HG03135 (cell line): Measurements from ENCODE around the gene LAD1.
A peak's percentile ranks its signal among the peaks of the same experiment; 100 is the strongest.

Experiments used
- ATAC-seq: cut with Tn5 transposase; IDR thresholded peaks from one replicate; pipeline ENCODE4 v1.9.1; 2021; ENCODE audit warnings: mild to moderate bottlenecking, moderate library complexity; ENCODE audit not compliant: unreplicated experiment

The LAD1 gene, protein sequence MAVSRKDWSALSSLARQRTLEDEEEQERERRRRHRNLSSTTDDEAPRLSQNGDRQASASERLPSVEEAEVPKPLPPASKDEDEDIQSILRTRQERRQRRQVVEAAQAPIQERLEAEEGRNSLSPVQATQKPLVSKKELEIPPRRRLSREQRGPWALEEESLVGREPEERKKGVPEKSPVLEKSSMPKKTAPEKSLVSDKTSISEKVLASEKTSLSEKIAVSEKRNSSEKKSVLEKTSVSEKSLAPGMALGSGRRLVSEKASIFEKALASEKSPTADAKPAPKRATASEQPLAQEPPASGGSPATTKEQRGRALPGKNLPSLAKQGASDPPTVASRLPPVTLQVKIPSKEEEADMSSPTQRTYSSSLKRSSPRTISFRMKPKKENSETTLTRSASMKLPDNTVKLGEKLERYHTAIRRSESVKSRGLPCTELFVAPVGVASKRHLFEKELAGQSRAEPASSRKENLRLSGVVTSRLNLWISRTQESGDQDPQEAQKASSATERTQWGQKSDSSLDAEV

DNA sequence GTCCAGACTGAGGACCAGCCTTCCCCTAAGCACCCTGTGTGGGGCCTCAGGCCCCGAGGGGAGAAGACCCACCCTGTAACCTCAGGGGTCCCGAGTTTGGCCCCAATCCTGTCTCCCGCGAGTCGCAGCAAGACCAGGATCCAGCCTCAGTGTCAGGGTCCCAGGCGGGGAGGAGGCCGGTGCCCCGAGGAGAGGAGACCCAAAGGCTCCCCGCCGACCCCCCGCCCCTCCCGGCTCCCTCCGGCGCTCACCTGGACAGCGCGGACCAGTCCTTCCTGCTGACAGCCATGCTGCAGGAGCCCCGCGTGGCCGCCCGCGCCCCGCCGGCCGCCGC lies at the start of gene LAD1:
Gene LAD1, minus strand, starts transcription at position 307 of the 334 bp plus-strand sequence. Its CDS starts 18 bp downstream, at position 289.
- ATAC-seq: no peak

DNA sequence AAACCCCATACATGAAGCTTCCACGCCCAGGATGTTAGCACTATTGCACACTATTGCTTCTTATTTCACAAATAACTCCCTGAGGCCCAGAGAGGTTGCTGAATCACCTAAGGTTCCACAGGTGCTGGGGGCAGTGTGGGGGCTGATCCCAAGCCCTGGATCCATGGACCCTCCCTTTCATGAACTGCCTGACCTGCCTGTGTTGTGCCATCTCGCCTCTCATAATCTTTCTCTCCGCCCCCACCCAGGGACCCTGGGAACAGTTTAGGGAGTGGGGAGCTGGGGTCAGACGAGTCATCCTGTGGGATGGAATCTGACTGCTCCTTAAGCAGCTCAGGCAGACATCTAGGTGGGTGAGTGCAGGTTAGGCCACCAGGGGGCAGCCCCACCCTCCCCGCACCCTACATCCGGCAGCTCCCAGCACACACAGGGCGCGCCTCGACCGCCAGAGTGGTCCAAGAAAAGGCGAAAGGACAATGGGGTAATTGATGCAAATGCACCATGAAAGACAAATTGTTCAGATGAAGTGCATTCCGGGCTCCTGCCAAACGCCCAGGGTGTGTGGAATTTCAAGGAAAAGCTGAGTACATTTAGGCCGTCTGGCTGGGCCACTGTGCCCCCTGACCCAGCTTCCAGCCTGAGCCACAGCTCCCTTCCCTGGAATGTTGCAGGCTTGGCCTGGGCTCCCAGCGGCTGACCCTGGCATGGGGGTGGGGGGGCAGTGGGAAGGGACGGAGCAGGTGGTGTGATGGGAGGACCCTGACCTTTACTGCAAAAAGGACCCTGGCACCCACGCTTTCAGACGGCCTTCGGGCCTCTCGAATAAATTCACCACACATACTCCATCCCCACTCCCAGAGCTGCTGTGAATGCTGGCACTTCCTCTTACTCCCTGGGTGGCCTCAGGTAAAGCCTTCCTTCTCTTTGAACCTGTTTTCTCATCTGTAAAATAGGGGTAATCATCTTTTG lies 49.1 kb upstream of the LAD1 start:
- ATAC-seq: peak; percentile 70

DNA sequence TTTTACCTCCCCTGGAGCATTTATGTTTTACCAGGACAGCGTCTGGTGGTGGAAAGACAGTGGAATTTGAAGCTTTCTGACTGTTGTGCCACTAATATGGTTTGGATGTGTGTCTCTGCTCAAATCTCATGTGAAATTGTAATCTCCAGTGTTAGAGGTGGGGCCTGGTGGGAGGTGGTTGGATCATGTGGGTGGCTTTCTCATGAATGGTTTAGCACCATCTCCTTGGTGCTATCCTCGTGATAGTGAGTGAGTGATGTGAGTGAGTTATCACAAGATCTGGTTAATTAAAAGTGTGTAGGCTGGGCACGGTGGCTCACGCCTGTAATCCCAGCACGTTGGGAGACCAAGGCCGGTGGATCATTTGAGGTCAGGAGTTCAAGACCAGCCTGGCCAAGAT lies 46.2 kb upstream of the LAD1 start:
- ATAC-seq: no peak

DNA sequence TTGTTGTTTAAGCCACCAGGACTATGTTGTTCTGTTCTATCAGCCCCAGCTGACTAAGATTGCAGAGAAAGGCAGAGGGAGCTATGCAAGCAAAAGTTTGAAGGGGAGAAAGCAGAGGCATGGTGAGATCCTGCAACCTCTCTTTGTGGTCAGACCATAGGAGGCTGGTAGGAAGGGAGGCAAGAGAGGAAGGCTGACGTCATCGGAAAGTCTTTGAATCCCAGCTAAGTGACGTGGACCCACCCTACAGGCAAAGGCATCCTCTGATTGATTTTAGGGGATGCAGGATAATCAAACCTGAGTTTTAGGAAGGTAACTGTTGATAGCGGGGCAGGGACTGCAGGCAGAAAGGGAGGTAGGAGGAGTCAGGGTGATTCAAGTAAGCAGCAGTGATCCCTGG lies 45.7 kb upstream of the LAD1 start:
- ATAC-seq: no peak

DNA sequence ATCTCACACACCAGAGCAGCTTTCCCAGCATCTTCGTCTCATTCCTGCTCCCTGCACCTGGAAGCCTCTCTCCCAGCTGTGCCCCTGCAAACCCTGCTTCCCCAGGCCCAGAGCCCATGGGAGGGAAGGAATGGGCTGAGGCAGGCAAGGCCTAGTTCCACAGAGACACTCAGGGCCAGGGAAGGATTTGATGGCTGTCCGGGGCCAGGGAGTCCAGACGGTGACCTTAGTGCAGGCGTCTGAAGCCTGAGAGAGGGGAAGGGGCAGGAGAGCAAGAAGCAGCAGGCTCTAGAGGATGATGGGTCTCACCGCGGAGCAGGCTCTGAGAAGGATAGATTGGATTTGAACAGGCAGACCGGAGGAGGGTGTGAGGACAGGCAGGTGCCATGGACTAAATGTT lies 44.6 kb upstream of the LAD1 start:
- ATAC-seq: no peak

DNA sequence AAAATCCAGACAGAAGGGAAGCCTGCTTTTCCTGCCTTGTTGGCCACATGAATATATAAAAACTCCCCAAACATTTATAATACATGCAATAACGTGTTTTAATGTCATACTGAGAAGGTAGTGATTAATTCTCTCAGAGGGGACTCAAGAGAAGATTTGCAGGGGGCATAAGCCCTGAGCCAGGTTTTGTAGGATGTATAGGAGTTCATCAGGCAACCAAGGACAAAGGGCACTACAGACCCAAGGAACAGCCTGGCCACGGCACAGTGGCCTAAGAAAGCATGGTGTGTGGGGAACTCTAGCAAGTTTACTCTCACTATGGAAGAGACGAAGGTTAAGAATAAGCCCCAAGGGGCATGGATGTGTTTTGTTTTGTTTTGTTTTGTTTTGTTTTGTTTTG lies 37.8 kb upstream of the LAD1 start:
- ATAC-seq: no peak

DNA sequence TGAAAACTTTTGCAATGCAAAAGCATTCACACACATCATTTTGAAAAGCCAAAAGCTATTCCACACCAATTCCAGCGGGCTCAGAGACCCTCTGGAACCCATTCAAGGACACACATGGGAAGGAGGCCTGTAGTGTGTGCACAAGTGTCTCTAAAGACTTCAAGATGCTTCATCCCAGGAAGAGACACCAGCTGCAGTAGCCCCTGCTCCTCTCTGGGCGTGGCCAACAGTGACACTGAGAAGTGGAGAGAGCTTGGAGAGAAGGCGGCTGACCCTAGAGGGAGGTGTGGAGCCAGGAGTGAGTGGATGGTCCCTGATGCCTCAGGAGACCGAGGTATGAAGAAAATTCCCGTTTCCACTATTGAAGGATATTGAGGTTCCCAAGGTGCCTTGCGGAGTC lies 37.3 kb upstream of the LAD1 start:
- no peak for ATAC-seq

DNA sequence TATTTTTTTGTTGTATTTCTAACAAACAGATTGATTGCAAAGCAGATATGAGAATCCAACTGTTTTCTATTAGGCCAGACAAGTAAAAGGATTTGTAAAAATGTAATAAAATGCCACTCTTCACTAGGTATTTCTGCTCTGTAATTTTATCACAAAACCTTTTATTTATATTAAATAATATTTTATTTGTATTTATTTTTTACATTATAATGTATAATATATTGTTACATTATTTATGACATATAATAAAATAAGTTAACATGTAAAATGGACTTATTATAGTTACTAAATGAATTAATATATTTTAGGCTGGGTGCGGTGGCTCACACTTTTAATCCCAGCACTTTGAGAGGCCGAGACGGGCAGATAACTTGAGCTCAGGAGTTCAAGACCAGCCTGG lies 35.1 kb upstream of the LAD1 start:
- no peak for ATAC-seq

DNA sequence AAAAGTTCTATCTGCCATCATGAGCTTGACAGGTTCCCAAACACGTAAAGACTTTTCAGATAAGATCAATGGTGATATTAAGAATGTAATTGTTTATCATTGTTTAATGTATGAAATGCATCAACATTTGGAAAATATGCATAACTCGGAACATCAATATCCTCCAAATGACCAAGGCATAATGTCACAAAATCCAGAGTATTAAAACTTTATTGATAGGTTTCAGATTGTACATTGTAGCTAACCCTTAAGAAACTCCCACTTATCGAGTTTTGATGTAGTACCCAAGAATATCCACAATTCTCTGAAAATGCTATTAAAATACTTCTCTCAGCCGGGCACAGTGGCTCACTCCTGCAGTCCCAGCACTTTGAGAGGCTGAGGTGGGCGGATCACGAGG lies 34.5 kb upstream of the LAD1 start:
- no peak for ATAC-seq

DNA sequence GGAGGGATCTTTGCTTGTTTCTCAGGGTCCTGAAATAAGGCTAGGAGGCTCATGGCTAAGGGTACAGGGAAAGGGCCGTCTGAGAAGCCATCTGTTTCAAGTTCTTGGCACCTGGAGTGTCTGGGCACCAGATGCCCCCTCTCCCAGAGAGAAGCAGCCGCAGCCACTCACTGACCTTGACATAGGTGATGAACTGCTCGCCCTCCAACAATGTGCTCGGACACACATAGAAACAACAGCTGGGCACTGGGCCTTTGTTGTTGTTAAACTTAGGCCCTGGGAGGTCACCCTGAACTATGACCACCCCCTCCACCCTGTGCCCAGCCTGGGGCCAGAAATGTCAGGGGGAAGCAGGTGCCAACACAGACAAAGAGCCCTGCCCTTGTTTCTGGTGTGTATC lies 31.7 kb upstream of the LAD1 start:
- no peak for ATAC-seq

DNA sequence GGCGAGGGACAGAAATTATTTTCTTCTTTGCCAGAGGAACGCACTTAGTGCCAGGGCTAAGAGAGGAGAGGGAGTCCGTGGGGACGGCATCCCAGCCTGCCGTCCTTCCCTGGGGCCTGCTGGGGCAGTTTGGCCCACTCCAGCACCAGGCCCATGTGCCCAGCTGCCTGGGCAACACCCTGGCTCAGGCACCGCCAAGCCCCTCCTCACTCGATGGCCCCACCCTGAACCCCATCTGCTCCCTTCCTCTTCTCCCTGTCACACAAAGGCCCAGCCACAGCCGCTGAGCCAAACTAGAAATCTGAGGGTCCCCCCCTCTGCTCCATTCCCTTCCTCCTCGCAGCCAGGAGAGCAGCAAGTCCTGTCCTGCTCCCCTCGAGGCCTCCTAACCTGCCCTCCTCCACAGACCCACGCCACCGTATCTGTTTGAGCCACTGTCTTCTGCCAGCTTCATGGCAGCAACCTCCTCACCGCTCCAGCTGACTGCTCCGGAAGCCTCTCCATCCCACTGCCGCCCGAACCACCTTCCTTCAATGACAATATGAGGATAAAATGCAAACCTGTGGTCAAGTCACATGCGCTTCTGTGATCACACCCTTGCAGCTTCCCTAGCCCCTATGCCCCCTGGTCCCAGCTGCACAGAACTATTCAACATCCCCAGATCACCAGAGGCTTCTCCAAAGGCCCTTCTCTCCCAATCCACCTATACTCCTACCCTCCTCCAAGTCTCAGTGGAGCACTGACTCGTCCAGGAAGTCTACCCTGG lies 30.8 kb upstream of the LAD1 start:
- no peak for ATAC-seq

DNA sequence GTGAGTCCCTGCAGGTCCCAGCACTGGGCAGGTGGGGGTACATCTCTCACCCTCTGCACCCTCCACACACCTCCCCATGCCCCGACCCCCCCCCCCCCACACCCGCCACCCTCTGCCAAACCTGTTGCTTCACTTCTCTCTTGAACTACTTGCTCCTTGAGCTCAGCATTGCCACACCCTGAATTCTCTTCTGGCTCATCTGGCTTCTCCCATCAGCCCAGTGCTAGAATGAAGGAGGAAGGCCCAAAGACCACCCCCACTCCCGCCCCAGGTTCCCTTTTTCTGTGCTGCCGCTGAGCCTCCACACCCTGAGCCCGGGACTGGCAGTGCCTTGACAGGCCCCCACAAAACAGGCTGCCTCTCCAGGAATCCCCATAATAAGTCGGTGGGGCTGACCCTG lies 28.8 kb upstream of the LAD1 start:
- ATAC-seq: no peak

DNA sequence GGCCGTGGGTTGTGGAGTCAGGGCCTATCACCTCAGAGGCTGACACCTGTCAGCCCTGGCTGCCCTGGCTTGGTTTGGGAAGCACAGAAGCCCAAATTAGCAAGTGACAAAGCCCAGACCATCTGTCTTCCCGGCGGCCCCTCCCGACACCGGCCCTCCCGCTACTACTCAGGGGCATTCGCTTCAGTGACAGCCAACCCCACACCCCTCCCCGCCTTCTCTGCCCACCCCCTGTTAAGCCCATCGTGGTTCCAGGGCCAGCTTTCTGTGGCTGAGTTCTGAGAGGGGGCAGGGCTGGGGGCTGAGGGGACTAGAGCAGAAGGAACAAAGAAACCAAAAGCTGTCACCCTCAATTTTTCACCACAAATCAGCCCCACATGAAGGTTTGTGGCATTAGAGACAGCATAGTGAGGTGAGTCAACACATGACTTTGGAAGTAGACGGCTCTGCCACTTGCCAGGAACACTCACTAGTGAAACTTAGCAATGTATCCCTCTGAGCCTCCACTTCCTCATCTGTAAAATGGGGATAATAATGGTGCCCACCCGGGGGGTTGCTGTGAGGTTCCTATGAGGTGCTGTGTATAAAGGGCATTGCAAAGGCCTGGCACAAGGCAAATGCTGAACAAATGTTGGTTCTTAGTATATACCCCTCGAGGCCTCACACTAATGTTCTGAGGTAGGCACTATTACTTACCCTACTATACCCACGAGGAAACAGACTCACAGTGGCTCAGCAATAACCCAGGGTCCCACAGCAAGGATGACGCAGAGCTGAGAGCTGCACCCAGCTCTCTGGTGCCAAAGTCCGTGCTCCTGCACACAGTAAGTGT lies 27.6 kb upstream of the LAD1 start:
- no peak for ATAC-seq

DNA sequence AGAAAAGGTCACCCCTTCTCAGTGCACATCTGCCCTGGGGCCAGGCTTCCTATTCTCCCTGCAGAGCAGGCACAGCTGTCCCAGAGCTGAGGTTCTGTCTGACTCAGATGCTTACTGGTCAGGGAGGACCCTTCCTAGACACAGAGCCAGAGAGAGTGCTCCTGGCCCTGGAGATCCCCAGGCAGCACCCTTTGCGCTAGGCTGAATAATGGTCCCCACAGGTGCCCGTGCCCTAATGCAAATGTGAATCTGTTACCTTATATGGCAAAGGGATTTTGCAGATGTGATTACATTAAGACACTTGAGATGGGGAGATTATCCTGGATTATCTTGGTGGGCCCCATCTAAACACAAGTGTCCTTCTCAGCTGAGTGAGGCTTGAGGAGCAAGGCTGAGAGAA lies 25.0 kb upstream of the LAD1 start:
- ATAC-seq: no peak

DNA sequence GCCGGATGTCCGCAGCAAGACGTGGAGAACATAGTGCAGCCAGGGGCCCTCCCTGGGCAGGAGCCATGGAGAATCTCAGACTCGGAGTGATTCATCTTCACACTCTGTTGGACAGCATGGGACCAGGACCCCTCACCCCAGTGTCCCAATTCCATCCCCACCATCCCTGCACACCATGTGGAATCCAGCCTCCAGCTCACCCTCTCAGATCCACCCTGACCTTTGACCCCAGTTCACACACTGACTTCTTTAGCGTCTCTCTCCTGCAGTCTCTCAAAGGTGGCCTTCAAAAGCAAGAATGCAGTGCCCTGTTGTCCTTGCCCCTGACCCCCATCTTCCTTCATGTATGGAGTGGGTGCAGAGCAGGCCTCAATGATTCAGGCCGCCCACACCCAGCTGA lies 24.5 kb upstream of the LAD1 start:
- no peak for ATAC-seq

DNA sequence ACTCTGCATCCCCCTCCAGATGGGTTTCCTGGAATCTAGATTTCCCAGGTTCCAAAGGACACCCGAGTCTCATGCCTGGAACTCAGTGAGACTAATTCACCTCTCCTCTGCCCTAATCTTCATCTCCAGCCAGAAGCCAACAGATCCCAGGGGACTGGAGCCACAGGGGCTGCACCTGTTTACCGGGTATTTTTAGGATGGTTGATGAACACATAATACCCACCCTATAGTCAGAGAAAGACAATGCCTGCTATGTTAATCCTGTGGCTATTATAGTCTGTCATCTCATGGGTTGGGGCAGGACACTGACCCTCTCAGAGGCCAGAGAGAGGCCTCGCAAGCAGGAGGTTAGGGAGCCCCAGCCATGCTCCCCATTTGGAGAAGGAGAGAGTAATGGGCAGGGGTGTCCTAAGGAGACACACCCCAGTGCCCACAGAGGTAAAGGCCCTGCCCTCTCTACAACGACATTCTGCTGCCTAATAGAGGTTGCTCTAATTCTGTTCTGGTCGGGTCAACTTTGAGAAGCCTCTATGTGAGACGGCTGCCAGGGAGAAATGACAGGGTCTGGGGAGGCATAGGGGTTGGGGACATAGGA lies 23.4 kb upstream of the LAD1 start:
- ATAC-seq: no peak

DNA sequence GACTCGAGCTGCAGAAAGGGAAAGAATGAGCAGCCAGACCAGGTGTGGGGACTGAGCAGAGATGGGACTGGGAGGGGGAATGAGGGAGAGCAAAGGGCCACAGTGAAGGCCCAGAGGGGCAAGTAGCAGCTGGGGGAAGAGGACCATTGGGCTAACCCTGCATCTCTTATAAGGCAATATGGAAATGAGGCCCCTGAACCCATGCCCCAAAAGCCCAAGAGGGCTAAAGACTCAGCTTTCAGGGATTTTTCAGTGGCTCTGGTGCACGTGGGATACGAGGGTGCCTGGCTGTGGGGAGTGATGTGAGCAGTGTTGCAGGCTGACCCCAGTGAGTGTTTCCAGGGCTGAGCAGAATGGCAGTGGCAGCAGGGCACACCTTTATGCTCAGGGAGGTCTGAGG lies 22.9 kb upstream of the LAD1 start:
- no peak for ATAC-seq

DNA sequence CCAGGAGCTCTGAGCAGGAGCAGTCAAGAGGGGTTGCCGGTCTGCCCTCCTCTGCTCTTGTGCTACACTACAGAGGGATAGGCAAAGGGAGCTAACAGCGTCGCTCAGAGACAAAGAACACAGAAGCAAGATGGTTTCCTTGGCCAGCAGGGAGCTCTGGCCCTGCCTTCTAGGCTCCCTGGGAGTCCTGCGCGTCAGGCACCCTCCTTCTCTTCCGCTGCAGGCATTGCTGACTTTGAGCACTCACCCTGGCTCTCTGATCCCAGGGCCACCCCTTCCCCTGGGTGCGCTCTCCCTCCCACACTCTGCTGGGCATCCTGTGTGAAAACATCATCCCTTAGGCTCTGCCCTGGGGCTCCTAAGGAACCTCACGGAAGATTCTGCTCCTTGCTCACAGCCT lies 21.9 kb upstream of the LAD1 start:
- ATAC-seq: no peak

DNA sequence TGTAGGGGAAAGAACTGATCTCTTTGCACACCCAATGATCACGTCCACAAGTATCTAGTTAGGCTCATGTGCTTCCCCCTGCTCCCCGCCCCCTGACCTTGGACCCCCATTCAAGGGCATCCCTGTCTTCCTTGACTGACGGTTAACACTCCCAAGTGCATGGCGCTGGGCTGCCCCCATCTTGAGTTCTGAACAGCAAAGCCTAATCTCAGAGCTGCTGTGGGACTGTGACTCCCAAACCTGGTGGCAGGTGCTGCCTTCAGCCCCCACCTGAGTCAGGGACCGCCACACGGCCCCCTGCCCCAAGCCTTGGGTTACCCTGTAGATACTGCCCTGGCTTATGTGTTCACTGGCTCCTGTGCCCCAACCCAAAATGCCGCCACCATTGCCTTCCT lies 21.5 kb upstream of the LAD1 start:
- ATAC-seq: no peak
